Measurements from ENCODE around the gene SLC30A10.

DNA sequence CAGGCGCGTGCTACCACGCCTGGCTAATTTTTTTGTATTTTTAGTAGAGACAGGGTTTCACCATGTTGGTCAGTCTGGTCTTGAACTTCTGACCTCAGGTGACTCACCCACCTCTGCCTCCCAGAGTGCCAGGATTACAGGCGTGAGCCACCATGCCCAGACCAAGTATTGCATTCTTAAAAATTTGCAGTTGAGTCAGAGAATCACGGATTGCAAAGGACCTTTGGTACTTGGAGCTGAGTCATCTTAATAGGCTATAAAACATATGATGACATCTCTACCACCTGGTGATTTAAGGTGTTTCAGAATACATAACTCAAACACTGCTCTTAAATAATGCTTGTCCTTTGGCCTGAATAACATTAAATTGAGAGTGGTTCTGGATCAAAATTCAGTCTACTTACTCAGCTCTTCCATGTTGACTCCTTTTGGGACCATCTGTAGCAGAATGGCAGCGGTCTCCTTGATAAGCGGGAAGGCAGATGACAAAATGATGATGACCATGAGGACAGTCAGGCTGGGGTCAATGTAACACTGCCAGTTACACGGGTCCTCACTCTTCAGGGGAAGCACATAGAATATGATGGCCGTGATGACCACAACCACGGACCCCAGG, 10.4 kb downstream of the SLC30A10 start:
- TF ChIP-seq, protein P1, sequence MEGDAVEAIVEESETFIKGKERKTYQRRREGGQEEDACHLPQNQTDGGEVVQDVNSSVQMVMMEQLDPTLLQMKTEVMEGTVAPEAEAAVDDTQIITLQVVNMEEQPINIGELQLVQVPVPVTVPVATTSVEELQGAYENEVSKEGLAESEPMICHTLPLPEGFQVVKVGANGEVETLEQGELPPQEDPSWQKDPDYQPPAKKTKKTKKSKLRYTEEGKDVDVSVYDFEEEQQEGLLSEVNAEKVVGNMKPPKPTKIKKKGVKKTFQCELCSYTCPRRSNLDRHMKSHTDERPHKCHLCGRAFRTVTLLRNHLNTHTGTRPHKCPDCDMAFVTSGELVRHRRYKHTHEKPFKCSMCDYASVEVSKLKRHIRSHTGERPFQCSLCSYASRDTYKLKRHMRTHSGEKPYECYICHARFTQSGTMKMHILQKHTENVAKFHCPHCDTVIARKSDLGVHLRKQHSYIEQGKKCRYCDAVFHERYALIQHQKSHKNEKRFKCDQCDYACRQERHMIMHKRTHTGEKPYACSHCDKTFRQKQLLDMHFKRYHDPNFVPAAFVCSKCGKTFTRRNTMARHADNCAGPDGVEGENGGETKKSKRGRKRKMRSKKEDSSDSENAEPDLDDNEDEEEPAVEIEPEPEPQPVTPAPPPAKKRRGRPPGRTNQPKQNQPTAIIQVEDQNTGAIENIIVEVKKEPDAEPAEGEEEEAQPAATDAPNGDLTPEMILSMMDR (IDR thresholded peaks at IDR 0.05) = no peak
- TF ChIP-seq POLR2A (IDR thresholded peaks at IDR 0.05) = no peak

Data from body of pancreas (tissue), 4 donors.